ENCODE data around the gene ATRAID.

Gene ATRAID

DNA sequence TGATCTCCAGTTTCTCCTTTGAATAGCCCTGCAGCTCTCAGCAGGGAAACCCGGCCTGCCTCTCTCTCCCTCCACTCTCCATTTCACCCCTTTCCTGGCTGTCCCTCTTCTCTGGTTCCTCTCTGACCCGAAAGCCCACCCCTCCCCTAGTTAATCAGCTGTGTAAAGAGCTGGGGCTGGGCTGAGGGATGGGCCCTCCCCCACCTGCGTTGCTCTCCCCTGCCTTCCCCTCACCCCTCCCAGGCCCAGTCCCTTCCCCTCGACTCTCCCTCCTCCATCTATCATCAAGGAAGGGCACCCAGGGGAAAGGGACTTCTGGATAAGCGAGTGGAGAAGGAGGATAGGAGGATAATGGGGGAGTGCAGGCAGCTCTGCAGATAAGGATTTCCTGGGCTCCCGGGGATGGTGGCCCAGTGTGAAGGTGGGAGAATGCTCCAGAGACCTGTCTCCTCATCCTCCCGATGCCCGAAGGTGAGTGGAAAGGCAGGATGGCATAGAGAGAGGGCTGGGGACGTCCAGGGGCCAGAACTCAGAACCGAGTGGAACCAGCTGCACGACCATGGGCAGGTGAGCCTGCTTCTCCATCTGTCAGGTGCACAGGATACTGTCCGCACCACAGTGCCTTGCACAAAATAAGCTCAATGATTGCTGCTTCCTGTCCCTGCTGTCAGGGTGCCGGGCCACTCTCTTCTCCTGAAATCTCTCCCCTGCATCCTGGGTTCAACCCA lies 39.0 kb downstream of the ATRAID start:
- DNase-seq (ENCODE audit: low spot score) = no peak

DNA sequence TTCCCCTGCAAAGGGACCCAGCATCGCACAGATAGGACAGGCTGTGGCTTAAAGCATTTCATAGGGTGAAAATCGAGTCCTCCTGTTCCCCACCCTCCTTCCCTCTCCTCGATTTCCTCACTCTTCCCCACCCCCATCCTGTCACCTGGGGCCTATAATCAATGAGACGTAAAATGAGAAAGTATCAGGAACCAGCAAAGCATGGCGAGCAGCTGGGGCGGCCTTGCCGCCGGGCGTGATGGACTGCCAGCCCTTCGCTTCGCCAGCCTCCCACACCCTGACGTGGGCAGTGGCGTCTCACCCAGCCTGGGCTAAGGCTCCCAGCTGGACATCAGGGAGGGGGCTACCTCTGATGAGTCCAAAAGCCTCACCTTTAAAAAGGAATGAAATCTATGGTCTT lies 39.9 kb downstream of the ATRAID start:
- DNase-seq (ENCODE audit: low spot score) = no peak

DNA sequence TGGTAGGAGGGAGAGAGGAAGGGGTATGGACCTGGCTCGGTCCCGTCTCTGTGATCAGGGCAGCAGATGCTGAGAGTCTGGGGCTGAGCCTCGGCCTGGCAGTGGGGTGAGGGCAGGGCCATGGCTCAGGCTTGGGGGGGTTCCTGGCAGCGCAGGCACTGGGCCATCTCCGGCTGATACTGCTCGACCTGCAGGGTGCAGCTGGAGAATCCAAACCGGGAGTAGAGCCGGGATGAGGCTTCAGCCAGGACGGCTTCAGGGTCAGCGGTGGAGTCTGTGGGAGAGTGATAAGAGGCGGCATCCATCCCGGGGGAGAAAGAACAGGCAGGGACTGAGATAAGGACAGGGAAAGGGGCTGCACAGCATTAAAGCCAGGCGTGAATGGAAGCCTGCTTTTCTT lies 43.3 kb downstream of the ATRAID start:
- no peak for DNase-seq (ENCODE audit: low spot score)

DNA sequence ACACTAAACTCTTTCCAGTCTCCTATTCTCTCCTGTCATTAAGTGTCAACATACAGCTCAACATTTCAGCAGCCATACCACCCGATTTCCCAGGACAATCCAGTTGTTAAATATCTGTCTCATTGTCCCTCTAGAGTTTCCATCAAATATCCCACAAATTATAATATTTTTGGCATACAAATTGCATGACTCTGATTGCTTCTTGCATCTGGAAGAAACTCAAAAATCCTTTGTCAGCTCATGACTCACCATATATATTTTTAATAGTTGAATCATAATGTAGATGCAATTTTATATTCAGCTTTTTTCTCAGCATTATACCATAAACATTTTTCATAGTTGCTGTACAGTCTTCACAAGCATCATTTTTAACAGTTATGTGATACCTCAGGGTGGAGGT lies 43.8 kb downstream of the ATRAID start:
- DNase-seq (ENCODE audit: low spot score) = no peak

DNA sequence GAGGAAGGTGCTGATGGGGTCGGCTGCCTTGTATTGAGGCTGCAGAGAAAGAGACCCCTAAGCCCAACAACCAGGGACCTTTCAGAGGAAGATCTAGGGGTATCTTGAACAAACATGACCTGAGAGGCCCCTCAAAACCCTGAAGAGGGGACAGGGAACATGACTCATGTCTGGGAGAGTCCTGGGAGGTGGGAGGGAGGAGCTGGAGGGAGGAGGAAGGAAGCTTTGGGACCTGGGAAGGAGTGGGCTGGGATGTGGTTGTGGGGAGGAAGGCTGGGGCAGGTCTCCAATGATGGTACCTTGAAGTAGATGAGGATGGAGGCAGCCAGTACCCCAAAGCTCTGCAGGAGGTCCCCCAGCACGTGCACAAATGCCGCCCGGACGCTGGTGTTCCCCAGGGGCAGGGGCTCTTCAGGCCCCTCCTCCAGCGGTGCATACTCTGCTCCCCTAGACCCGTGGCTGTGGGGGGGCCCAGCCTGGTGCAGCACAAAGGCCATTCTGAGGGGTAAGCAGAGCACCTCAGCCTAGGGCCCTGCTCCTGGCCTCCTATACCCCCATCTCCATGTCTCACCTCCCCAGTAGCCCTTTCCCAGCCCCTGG lies 45.1 kb downstream of the ATRAID start:
- no peak for DNase-seq (ENCODE audit: low spot score)

DNA sequence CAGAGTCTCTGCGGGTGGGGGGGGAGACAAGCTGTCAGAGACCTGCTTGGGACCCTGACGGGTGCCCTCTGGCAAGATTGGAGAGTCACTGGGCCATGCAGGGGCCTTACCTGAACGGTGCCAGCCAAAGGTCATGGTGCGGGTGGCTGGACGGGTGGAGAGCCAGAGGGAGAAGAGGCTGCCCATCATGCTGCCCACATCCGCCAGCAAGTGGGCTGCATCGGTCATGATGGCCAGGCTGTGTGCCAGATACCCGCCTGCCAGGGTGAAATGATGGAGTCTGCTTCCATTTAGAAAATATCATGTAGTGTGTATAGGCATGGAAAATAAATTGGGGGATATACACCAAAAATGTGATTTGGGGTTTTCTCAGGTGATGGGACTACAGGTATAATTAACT lies 46.2 kb downstream of the ATRAID start:
- no peak for DNase-seq (ENCODE audit: low spot score)

DNA sequence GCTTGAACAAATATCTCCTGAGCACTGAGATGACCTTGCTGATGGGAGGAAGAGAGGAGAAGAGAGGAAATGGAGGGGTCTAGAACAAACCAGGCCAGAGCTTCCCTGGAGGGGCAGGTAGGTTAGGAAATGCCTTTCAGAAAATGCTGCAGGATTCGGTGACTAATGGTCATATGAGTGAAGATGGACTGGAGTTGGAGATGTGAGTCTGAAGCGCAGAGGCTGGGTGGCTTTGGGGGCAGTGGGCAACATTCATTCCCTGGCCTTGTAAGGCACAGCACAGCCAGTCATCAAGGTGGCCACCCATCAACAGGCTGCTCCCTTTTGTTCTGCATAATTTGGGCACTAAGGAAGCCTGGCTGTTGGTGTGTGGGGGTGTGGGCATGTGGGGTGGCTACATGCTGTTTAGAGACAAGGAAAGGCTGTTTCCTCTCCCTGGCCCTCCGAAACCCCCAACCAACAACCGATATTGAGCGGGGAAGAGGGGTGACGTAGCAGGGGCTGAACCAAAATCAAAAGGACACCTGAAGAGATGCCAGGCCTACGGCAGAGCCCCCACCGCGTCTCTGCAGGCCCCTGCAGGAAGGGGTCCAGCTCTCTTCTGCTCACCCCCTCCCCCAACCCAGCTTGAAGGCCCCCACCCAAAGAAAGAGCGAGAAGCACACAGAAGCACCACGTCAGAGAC lies 49.5 kb downstream of the ATRAID start:
- DNase-seq (ENCODE audit: low spot score) = no peak

DNA sequence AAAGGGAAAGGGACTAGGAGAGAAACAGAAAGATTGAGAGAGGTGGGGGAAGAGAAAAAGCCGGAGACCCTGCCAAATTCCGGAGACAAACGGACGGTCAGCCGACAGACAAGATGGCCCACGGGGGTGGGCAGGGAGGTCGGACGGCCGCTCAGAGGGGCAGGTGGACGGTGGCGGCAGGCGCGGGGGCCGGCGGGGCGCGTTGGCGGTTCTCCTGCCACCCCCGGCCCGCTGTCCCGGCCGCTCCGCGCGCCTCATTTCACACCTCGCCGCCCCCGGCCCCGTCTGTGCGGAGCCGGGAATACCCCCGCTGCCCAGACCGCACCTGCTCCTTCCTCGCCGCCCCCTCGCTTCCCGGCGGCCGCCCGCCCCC lies 50.1 kb downstream of the ATRAID start:
- DNase-seq (ENCODE audit: low spot score) = no peak

DNA sequence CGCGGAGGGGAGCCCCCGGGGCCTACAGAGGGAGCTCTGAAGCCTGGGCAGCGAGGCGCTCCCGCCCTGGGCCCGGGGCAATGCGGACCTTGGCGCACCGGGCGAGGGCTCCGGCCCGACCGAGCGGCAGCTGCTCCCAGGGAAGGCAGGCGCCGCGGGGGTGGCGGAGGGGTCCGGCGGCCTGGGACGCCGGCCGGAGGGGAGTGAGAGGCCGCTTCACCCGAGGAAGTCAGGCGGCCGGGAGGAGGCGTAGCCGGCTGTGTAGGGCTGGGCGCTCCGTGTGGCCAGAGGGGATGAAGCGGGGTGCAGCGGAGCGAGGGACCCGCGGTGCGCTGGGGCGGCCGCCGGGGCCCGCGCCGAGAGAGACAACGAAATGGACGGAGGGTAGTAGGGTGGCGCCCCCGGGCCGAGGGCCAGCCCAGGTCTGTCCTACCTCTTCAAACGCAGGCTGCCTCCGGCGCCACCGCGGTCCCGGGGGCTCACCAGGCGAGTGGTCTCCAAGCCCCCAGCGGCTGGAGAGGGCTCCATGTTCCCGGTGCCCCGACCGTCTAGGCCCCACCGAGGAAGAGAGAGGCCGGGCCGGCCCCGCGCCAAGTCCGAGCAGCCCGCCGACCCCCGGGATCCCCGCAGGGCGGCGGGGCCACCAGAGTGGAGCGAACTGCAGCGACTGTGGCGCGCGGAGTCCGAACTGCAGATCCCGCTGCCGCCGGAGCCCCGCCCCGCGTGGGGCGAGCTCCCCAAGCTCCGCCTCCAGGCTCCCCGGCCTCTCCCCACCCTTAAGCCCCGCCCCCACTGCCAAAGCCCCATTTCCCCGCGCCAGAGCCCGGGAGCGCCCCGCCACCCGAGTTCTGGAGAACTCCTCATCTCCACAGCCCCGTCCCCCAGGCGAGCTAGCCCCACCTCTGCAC lies 50.8 kb downstream of the ATRAID start, which contains the start of gene SLC30A3:
SLC30A3 (minus strand) TSS at position 669 of the 908 bp plus-strand sequence; CDS start at position 528, 141 bp downstream.
- no peak for DNase-seq (ENCODE audit: low spot score)

DNA sequence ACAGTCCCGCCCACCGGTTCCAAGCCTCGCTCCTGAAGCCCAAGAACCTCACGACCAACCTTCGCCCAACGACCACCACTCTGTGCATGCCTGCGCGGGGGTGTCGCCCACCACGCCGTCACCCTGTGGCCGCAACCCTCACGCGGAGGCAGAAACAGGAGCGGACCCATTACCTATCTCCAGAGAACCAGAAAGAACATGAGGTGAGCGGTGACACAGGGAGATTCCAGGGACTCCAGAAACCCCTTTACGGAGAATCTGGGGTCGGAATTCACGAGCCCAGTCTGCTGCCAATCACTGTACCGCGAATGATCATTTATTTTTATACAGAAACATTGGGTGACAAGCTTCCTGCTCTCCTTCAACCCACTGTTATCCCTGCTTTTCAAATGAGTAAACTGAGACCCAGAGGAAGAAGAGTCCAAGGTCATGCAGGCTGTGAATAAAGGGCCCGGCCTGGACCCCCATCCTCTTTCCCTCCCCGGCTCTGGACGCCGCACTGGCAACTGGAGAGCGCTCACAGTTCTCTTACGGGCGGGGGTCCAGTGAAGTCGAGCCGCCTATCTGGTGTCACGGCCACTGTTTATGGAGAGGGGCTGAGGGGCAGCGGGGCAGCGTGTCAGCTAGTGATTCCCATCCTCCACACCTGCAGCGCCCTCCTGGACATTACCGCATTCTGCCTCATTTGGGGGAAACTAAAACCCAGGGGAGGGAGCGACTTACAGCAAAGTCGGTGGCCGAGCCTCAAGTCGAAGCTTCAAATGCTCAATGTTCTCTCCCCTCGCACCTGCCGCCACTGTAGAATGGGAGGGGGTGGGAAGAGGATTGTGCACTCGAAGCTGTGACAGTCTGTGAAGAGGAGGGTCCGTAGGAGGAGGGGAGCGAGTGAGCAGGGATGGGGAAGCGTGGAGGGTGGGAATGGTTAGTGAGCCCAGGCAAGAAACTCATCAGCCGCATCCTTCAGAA lies 51.7 kb downstream of the ATRAID start:
- no peak for DNase-seq (ENCODE audit: low spot score)

DNA sequence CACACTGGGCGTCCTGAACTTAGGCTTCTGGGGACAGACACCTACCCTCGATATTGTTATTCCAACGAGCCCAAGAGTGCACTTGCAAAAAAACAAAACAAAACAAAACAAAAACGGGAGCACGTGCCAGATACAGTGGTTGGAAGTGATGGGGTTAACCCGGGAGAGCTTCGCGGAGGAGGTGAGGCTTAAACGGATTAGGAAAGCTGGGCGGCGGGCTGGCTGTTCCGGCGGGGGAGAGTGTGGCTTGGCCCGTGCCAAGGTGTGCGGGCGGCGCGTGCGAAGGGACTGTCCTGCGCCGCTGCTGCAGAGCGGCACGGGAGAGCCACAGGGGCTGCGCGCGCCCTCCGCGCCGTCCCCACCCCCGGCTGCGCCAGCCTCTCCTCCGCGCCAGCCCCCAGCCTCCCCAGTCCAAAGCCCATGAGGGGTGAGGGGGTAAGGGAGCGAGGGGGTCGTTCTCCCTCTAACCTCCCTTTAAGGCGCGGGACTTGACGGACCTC lies 52.5 kb downstream of the ATRAID start:
- DNase-seq (ENCODE audit: low spot score) = no peak

DNA sequence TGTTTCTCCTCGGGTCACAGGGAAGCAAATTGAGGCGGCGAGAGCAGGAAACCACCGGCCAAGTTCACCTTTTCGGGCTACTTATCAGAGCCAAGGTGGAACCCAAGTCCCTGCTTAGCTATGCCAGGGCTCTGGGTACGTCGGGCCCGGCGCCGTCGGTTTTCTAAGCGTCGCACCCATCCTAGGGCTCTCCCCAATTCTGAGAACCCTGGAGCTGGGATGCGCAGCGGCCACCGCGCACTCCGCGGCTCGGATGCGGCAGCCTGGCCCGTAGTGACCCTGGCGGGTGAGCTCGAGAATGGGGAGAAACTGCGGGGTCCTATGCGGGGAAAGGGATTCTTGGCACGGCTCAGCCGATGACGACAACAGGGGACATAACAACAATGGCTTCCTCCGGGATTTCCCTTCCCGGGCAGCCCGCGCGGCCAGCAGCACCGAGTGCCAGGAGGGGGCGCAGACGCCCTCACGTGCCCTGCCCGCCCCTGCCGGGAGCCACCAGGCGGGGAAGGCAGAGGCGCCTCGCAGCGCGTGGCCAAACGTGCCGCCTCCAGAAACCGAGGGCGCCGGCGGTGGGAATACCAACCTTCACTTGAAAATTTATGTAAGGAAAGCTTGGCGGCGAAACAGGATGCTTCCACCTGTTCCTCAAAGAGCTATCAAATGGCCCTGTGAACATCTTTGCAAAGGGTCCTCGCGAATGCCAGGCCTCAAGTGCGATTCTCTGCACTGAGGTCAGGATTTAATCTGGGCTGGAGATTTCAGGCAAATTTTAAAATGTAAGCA lies 53.1 kb downstream of the ATRAID start:
- peak; percentile 13 for DNase-seq (ENCODE audit: low spot score)

DNA sequence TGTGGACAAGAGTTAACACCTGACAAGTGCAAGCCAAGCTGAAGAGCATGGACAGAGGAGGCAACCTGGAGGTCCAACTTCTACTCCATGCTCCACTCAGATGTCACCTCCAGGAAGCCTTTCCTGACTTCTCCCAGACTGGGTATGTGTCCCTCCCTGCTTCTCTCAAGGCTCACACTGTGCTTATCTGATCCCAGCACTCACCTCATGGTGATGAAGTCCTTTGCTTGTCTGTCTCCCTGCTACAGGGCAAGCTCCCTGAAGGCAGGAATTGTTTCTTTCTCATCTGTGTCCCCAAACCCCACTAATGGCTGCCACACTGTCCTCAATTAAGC lies 53.7 kb downstream of the ATRAID start:
- no peak for DNase-seq (ENCODE audit: low spot score)

Measured in hematopoietic multipotent progenitor cell treated with erythropoietin and hydrocortisone succinate and interleukin-3 and kit ligand, for 17 days (in vitro differentiated cells).